Measurements from ENCODE around the gene TAOK3. TPM values are rescaled to one million over a fixed set of nuclear protein-coding genes. Genes with fewer than 3 reads are reported as not detected.

Gene TAOK3
- total and polyA plus RNA-seq, 10 of the 15 experiments (the other 5 are each of a cell fraction or from before 2014, with no cell fraction given), result 41.3 to 131 (median 57.8) TPM

DNA sequence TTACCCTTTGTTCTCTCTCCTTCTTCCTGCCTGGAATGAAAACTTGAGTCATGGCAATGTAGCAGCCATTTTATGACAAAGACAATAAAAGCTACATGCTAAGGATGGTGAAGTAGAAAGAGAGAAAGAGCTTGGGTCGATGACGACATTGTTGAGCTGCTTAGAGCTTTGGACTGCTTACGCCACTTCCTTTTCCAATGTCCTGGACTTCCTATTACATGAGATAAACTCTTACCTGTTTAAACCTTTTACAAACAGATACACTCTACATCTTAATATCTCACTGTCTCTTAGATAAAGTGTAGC is 166.6 kb downstream of the TAOK3 start:
- CTCF ChIA-PET, result interaction anchor here (0.6 to 4.2 kb wide), 7 partner anchors 23 to 170 kb away, joined by 3 to 30 read pairs (median 5); partner anchors contain the start of gene SUDS3
- DNase-seq (ENCODE audit: low read depth, low spot score) (no peak), ATAC-seq (peak; percentile 14), FAIRE-seq (peak; percentile 54)
- Histone ChIP-seq H3K36me3 (ENCODE audit: control insufficient read depth in 2 of 2, insufficient read depth in 2 of 2, low read length in 1 of 2) (peaks cover 0 to 15% of the 10 kb centered on the region in 2 experiments; a peak in 1 of 4 replicates), H3K9ac (ENCODE audit: control insufficient read depth, insufficient read depth, low read length) (no peak overlapping the region), H3K79me2 (ENCODE audit: control insufficient read depth, insufficient read depth, low read length) (no peaks in the 10 kb centered on the region), H4K20me1 (ENCODE audit: control insufficient read depth, insufficient read depth) (no peaks in the 10 kb centered on the region), H2AFZ (ENCODE audit: control insufficient read depth, low read depth, low read length) (no peak overlapping the region; the same call in 1 of the 2 replicates), H3K4me2 (ENCODE audit: control insufficient read depth, insufficient read depth) (peak overlapping the region; percentile 1), H3K27me3 (replicated peaks in 1 of 2; ENCODE audit: control insufficient read depth in 2 of 2, insufficient read depth in 2 of 2, low read length in 1 of 2) (no peaks in the 10 kb centered on the region), H3K4me1 (ENCODE audit: control insufficient read depth, insufficient read depth, low read length) (peaks cover 8% of the 10 kb centered on the region), H3K9me3 (replicated peaks; ENCODE audit: control insufficient read depth, insufficient read depth, low read length) (no peaks in the 10 kb centered on the region), H3K4me3 (no peak overlapping the region), H3K27ac (ENCODE audit: control insufficient read depth, insufficient read depth) (peak overlapping the region; percentile 51)
- WGBS (ENCODE audit: insufficient coverage, insufficient replicate concordance, low lambda C conversion rate, missing lambda C conversion rate), result 98% methylated on average over 3 of the region's 3 CpGs
- RAD21 ChIA-PET (ENCODE audit: unreplicated experiment), result interaction anchor here (0.6 to 3.7 kb wide), 13 partner anchors 9 to 170 kb away, joined by 3 to 64 read pairs (median 7); partner anchors contain the start of gene SUDS3
- no TSS peak for BruUV-seq (replicated peaks)
- SMC1A ChIA-PET (ENCODE audit: uncharacterized antibody, unreplicated experiment), result interaction anchor here (0.6 to 3.7 kb wide), 9 partner anchors 8 to 167 kb away, joined by 4 to 50 read pairs (median 7); partner anchors contain the start of gene TAOK3
- in situ Hi-C loops (cut with MboI), result no loop called here
- intact Hi-C loops (cut with micrococcal nuclease; ENCODE audit: unreplicated experiment), result no loop called here
- TF ChIP-seq ZBED1 (IDR thresholded peaks at IDR 0.05; ENCODE audit: borderline replicate concordance) (no peak), ZNF592 (IDR thresholded peaks at IDR 0.05) (0 out of 2 replicates have a peak, but pooled peaks have one; percentile 26), JUND (IDR thresholded peaks at IDR 0.05; ENCODE audit: low read depth, low read length) (no peak), CHD1 (IDR thresholded peaks at IDR 0.05; ENCODE audit: low read depth, low read length) (no peak), IKZF2 (IDR thresholded peaks at IDR 0.05) (0 out of 4 replicates have a peak, but pooled peaks of 1 of the 2 experiments have one; percentile 3), RAD51 (IDR thresholded peaks at IDR 0.05) (0 out of 2 replicates have a peak, but pooled peaks have one; percentile 8), IKZF1 (conservative IDR thresholded peaks at IDR 0.05) (no peak), ZNF687 (IDR thresholded peaks at IDR 0.05) (peak; percentile 50; the same call in 1 of the 2 replicates)
- POLR2A ChIA-PET, result interaction anchor here (0.6 to 2.1 kb wide), 6 partner anchors 21 to 285 kb away, joined by 3 to 11 read pairs (median 3); no protein-coding TSS in a partner anchor
